ENCODE measurements around the gene GAS7.

GRCh38 chr17:9943343-9943742 lies 255.1 kb downstream of the GAS7 start:
- TF ChIP-seq SP1 (IDR thresholded peaks at IDR 0.05) (no peak), TARDBP (IDR thresholded peaks at IDR 0.05) (no peak), L3MBTL2 (conservative IDR thresholded peaks at IDR 0.05) (no peak), FOXA1 (IDR thresholded peaks at IDR 0.05) (no peak), ARNT (IDR thresholded peaks at IDR 0.05) (no peak), ELF4 (IDR thresholded peaks at IDR 0.05) (no peak), FOXM1 (IDR thresholded peaks at IDR 0.05; ENCODE audit: borderline replicate concordance) (no peak), BHLHE40 (IDR thresholded peaks at IDR 0.05; ENCODE audit: borderline replicate concordance) (no peak), SUZ12 (IDR thresholded peaks at IDR 0.05) (no peak), LEF1 (IDR thresholded peaks at IDR 0.05; ENCODE audit: borderline replicate concordance) (no peak), ZNF384 (IDR thresholded peaks at IDR 0.05) (no peak), FOXK2 (IDR thresholded peaks at IDR 0.05) (no peak), NFRKB (IDR thresholded peaks at IDR 0.05) (no peak)
- TF ChIP-seq, protein P1, sequence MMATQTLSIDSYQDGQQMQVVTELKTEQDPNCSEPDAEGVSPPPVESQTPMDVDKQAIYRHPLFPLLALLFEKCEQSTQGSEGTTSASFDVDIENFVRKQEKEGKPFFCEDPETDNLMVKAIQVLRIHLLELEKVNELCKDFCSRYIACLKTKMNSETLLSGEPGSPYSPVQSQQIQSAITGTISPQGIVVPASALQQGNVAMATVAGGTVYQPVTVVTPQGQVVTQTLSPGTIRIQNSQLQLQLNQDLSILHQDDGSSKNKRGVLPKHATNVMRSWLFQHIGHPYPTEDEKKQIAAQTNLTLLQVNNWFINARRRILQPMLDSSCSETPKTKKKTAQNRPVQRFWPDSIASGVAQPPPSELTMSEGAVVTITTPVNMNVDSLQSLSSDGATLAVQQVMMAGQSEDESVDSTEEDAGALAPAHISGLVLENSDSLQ (IDR thresholded peaks at IDR 0.05): no peak
